Erythroblast (primary cell): Measurements from ENCODE around the gene SHISA2.

Source experiments
- GATA1 ChIP-seq: IDR thresholded peaks from 2 replicates; pipeline ENCODE4 v1.6.1; 2011; ENCODE audit warnings: low read depth, mild to moderate bottlenecking, control low read depth, low read length, moderate library complexity
- POLR2A ChIP-seq: IDR thresholded peaks from 2 replicates; pipeline ENCODE4 v1.6.1; 2011; ENCODE audit warnings: mild to moderate bottlenecking, low read length

DNA sequence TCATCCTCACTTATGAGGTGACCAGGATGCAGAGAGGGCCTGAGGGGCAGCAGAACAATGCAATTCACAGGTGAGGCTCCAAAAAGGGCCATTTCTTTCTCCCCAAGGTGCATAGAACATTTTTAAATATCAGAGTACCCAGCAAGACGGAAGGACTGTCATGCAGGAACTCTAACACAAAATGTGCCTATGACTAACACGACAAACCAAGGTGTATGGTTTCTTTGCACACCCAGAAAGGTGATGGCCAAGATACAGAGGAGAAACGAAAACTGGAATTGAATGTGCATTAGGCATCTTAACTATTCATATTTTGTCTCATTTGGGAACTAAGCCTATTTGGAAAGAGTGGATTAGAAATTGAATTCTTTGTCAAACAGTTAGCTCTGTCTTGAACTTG is 29.9 kb downstream of the SHISA2 start:
- TF ChIP-seq POLR2A (no peak), GATA1 (no peak)
